ENCODE results near the gene AMBRA1.

The AMBRA1 gene

GRCh38 chr11:46498968-46499367 lies 94.9 kb downstream of the AMBRA1 start:
- no peaks in the 10 kb centered on the region for H3K9me3 Mint-ChIP-seq
- peak overlapping the region; percentile 55 for H3K27ac Mint-ChIP-seq
- peaks cover 14% of the 10 kb centered on the region for H3K36me3 Mint-ChIP-seq (ENCODE audit: low read depth)
- DNase-seq: no peak
- no peaks in the 10 kb centered on the region for H3K27me3 Mint-ChIP-seq (ENCODE audit: low read depth, poor library complexity)
- H3K4me3 Mint-ChIP-seq: no peak overlapping the region
- no peak for TF ChIP-seq CTCF (IDR thresholded peaks at IDR 0.05)
- peaks cover 22% of the 10 kb centered on the region for H3K4me1 Mint-ChIP-seq

GRCh38 chr11:46498179-46498578 lies 95.6 kb downstream of the AMBRA1 start:
- peaks cover 14% of the 10 kb centered on the region for H3K36me3 Mint-ChIP-seq (ENCODE audit: low read depth)
- H3K4me1 Mint-ChIP-seq: peaks cover 29% of the 10 kb centered on the region
- H3K4me3 Mint-ChIP-seq: no peak overlapping the region
- no peaks in the 10 kb centered on the region for H3K27me3 Mint-ChIP-seq (ENCODE audit: low read depth, poor library complexity)
- TF ChIP-seq CTCF (IDR thresholded peaks at IDR 0.05): no peak
- DNase-seq: no peak
- no peaks in the 10 kb centered on the region for H3K9me3 Mint-ChIP-seq
- H3K27ac Mint-ChIP-seq: peak overlapping the region; percentile 60

- H3K4me3 Mint-ChIP-seq: no peak overlapping the region
- H3K9me3 Mint-ChIP-seq: no peaks in the 10 kb centered on the region
- no peak for DNase-seq
- TF ChIP-seq CTCF (IDR thresholded peaks at IDR 0.05): no peak
- H3K4me1 Mint-ChIP-seq: peaks cover 29% of the 10 kb centered on the region
- peak overlapping the region; percentile 60 for H3K27ac Mint-ChIP-seq
- peaks cover 10% of the 10 kb centered on the region for H3K36me3 Mint-ChIP-seq (ENCODE audit: low read depth)
- no peaks in the 10 kb centered on the region for H3K27me3 Mint-ChIP-seq (ENCODE audit: low read depth, poor library complexity)
Observed at GRCh38 chr11:46497498-46497897, 96.3 kb downstream of the AMBRA1 start.

- Mint-ChIP-seq H3K36me3 (ENCODE audit: low read depth) (peaks cover 18% of the 10 kb centered on the region), H3K27ac (peak overlapping the region; percentile 95), H3K4me3 (no peak overlapping the region), H3K9me3 (no peaks in the 10 kb centered on the region), H3K27me3 (ENCODE audit: low read depth, poor library complexity) (no peaks in the 10 kb centered on the region), H3K4me1 (peaks cover 35% of the 10 kb centered on the region)
- no peak for TF ChIP-seq CTCF (IDR thresholded peaks at IDR 0.05)
- DNase-seq: no peak
Observed at GRCh38 chr11:46493791-46494190, 100.0 kb downstream of the AMBRA1 start.

GRCh38 chr11:46492532-46492931 lies 101.3 kb downstream of the AMBRA1 start:
- no peak overlapping the region for H3K4me3 Mint-ChIP-seq
- peaks cover 32% of the 10 kb centered on the region for H3K4me1 Mint-ChIP-seq
- H3K36me3 Mint-ChIP-seq (ENCODE audit: low read depth): peaks cover 22% of the 10 kb centered on the region
- no peak overlapping the region for H3K27ac Mint-ChIP-seq
- no peaks in the 10 kb centered on the region for H3K27me3 Mint-ChIP-seq (ENCODE audit: low read depth, poor library complexity)
- no peaks in the 10 kb centered on the region for H3K9me3 Mint-ChIP-seq
- DNase-seq: no peak
- TF ChIP-seq CTCF (IDR thresholded peaks at IDR 0.05): no peak

GRCh38 chr11:46491661-46492330 lies 102.0 kb downstream of the AMBRA1 start:
- DNase-seq: no peak
- peaks cover 22% of the 10 kb centered on the region for H3K36me3 Mint-ChIP-seq (ENCODE audit: low read depth)
- H3K9me3 Mint-ChIP-seq: no peaks in the 10 kb centered on the region
- H3K4me1 Mint-ChIP-seq: peaks cover 27% of the 10 kb centered on the region
- H3K27me3 Mint-ChIP-seq (ENCODE audit: low read depth, poor library complexity): no peaks in the 10 kb centered on the region
- H3K4me3 Mint-ChIP-seq: no peak overlapping the region
- TF ChIP-seq CTCF (IDR thresholded peaks at IDR 0.05): no peak
- peak overlapping the region; percentile 94 for H3K27ac Mint-ChIP-seq

All from nephron progenitor cell (in vitro differentiated cells).